AG09309 (cell line): Measurements from ENCODE around the gene CDK9.

Experiments
- DNase-seq: peaks from one replicate; pipeline ENCODE4 v3.0.0-alpha.2; 2010; ENCODE audit warnings: low read depth
- H3K4me3 ChIP-seq: 2 replicates; pipeline ENCODE4 v1.5.1; 2011; ENCODE audit warnings: mild to moderate bottlenecking, low read depth, low read length, moderate library complexity; ENCODE audit not compliant: control insufficient read depth
- TF ChIP-seq, protein P1 (sequence below): IDR thresholded peaks from 2 replicates; pipeline ENCODE4 v1.5.1; 2011; ENCODE audit warnings: mild to moderate bottlenecking, low read depth, low read length, inconsistent platforms; ENCODE audit not compliant: insufficient read depth, control insufficient read depth; ENCODE audit errors: missing control alignments

CDK9 gene

DNA sequence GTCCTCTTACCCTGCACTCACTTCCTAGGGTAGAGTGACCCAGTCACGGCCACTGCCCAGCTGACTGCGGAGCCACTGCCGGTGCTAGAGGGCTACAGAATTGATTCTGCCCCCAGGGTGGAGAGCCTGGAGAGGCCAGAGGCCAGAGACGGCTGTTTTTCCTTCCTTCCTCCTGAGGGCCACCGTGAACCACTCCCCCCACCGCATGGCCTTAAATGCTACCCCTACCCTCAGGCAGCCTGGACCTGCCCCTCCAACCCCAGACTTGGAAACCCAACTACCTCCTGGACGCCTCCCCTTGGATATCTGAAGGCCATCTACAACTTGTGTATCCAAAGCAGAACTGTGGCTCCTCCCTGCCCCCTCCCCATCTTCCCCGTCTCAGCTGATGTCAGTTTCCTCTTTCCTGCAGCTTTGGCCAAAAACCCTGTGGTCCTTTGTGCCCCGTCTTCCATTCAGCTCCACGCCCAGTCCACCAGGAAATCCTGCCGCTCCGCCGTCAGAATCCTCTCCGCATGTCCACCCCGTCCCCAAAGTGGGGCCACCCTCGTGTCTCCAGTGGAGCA is 23.6 kb upstream of the CDK9 start:
- no peak overlapping the region for H3K4me3 ChIP-seq
- TF ChIP-seq, protein P1, sequence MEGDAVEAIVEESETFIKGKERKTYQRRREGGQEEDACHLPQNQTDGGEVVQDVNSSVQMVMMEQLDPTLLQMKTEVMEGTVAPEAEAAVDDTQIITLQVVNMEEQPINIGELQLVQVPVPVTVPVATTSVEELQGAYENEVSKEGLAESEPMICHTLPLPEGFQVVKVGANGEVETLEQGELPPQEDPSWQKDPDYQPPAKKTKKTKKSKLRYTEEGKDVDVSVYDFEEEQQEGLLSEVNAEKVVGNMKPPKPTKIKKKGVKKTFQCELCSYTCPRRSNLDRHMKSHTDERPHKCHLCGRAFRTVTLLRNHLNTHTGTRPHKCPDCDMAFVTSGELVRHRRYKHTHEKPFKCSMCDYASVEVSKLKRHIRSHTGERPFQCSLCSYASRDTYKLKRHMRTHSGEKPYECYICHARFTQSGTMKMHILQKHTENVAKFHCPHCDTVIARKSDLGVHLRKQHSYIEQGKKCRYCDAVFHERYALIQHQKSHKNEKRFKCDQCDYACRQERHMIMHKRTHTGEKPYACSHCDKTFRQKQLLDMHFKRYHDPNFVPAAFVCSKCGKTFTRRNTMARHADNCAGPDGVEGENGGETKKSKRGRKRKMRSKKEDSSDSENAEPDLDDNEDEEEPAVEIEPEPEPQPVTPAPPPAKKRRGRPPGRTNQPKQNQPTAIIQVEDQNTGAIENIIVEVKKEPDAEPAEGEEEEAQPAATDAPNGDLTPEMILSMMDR = no peak
- no peak for DNase-seq

DNA sequence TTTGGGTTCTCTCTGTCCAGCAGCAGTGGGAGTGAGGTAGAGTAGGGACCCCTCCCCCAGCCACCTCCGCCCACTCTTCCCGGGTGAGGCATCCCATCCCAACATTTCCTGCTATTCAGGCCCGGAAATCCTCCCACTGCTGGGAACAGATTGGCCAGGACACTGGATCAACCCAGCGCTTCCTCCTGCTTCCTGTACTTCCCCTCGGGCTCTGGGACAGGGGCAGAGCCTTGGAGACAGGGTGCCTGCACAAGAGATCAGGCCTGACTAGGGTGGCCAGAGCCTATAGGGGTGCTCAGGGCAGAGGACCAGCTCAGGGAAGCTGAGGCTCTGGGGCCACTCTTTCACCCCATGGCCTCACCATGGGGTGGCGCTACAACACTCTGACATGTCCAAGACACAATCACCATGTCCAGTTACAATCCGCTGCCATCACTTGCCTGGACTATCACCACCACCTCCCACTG is 21.9 kb upstream of the CDK9 start:
- TF ChIP-seq, protein P1 = peak; percentile 18
- H3K4me3 ChIP-seq = no peak overlapping the region
- DNase-seq = no peak

DNA sequence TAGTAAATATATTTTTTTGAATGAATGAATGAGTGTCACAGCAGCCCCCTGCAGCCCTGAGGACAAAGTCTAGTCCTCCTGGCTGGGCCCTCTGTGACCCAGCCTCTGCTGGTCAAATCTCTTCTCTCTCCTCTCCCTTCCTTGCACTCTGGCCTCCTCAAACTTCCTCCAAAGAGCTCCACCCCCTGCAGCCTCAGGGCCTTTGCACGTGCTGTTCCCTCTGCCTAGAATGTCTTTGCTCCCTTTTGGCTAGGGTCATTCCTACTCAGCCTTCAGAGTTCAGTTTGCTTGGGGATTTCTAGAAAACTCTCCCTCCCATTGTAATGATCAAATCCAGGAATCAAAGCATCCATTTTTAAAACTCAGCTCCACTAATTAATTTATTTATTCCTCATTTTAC is 20.4 kb upstream of the CDK9 start:
- no peak overlapping the region for H3K4me3 ChIP-seq
- no peak for DNase-seq
- TF ChIP-seq, protein P1 = no peak

DNA sequence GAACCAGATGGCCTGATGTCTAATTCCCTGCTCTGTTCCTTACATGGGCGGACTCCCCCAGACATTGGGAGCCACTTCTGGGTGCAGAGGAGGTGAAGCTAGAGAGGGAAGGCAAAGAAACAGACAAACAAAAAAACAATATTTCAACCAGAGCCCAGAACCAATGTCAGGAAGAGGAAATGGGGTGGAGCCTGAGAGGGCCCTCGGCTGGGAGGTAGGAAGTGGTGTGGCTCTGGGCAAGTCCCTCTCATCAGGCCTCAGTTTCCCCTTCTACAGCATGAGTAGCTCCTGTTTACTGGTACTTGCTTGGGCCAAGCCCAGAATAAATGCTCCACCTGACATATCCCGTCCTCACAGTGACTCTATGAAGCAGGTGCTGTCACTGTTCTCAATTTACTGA is 18.4 kb upstream of the CDK9 start:
- TF ChIP-seq, protein P1 = no peak
- no peak for DNase-seq
- H3K4me3 ChIP-seq = no peak overlapping the region

DNA sequence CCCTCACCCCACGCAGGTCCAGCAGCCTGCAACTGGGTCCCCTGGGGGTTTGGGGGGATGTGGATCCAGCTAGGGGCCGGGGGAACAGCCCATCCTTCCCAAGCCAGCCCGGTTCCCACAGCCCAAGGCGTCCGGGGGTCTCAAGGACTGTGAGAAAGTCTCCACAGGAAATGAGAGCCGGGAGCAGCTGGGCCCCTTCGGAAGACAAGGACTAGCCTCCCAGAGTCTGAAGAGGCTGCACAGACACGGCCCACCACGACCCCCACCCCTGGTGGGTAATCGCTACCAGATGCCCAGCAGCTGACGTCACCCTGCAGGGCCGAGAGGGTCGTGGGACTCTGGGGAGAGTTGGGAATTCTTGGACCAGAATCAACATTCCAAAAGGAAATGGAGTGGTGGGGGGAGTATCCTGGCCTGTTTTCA is 17.9 kb upstream of the CDK9 start:
- H3K4me3 ChIP-seq = no peak overlapping the region
- TF ChIP-seq, protein P1 = no peak
- no peak for DNase-seq

DNA sequence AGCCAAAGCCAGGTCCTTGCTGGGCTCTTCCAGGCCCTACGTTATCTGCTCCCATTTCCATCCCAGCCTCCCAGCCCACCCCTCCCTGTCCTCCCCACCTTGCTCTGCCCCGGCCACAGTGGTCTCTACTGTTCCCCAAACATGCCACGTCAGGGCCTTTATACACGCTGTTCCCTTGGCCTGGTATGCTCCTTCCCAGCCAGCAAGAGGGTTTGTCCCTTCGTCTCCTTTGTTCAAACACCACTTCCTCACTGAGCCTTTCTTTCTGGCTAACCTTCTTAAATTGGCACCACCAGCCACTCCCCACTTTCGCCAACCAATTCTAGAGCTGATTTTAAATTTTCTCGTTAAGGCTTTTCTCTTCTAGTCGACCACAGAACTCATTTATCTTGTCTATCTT is 17.1 kb upstream of the CDK9 start:
- DNase-seq = no peak
- TF ChIP-seq, protein P1 = no peak
- no peak overlapping the region for H3K4me3 ChIP-seq
